ENCODE data around the gene NET1.

GRCh38 chr10:5479481-5480161 is 67.3 kb downstream of the NET1 start:
- no peak for TF ChIP-seq POLR2AphosphoS5 (IDR thresholded peaks at IDR 0.05; ENCODE audit: borderline replicate concordance, low read depth, low read length)
- TF ChIP-seq EZH2 (IDR thresholded peaks at IDR 0.05), result no peak
- TF ChIP-seq FOXP2 (optimal IDR thresholded peaks at IDR 0.05; ENCODE audit: control extremely low read depth, extremely low read length, insufficient read depth), result no peak
